GM19463 (cell line): ENCODE data around the gene SRD5A1.
A peak's percentile ranks its signal among the peaks of the same experiment; 100 is the strongest.

Source experiments
- ATAC-seq: cut with Tn5 transposase; IDR thresholded peaks from one replicate; pipeline ENCODE4 v1.9.1; 2021; ENCODE audit warnings: mild to moderate bottlenecking, moderate library complexity; ENCODE audit not compliant: unreplicated experiment

Gene SRD5A1

DNA sequence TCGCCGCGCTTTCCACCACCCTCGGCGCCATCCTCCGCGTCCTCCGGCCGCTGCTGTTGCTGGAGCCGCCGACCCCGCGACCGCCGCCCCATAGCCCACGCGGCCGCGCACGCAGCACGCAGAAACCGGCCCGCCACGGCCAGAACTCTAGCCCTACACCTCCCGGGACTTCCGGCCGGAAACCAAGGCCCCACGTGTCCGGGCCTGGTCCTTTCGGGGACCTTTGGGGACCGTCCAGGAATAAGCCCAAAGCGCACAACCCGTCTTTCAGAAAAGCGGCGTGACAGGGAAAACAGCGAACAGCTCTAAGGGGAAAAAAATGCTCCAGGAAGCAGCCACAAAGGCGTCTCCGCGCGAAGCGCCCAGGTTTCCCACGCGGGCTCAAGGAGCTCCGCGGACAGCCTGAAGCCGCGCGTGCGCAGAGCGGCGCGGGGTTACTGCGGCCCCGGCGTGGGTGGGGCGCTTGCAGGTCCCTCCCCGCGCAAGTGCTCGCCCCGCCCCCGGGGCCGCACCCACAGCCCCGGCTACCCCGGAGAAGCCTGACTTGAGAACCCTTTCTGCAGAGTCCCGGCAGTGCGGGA is at the start of gene SRD5A1, which contains the start of gene NSUN2:
SRD5A1 (plus strand) TSS at position 553 of the 581 bp plus-strand sequence. CDS start 137 bp downstream, outside the sequence.
NSUN2 (minus strand) TSS at position 157 of the 581 bp plus-strand sequence; CDS start at position 92, 65 bp downstream.
- ATAC-seq, result peak; percentile 85

- no peak for ATAC-seq
Measured at GRCh38 chr5:6584101-6584645, 49.1 kb upstream of the SRD5A1 start.

- no peak for ATAC-seq
Measured at GRCh38 chr5:6584727-6585126, 48.5 kb upstream of the SRD5A1 start.

DNA sequence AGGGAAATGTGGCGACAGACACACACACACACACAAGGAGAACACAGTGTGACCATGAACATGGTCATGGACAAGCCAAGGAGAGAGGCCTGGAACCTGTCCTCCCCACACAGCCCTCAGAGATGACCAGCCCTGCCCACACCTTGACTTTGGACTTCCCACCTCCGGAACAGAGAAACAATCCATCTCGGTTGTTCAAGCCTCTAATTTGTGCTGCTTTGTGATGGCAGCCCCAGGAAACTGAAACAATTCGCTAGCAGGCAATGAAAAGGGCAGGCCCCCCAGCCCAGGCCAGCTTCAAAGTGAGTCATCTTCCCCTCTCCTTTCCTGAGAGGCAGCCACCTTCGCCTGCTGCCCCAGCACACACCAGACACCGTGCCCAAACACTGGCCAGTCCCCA is 48.1 kb upstream of the SRD5A1 start:
- ATAC-seq, result no peak

DNA sequence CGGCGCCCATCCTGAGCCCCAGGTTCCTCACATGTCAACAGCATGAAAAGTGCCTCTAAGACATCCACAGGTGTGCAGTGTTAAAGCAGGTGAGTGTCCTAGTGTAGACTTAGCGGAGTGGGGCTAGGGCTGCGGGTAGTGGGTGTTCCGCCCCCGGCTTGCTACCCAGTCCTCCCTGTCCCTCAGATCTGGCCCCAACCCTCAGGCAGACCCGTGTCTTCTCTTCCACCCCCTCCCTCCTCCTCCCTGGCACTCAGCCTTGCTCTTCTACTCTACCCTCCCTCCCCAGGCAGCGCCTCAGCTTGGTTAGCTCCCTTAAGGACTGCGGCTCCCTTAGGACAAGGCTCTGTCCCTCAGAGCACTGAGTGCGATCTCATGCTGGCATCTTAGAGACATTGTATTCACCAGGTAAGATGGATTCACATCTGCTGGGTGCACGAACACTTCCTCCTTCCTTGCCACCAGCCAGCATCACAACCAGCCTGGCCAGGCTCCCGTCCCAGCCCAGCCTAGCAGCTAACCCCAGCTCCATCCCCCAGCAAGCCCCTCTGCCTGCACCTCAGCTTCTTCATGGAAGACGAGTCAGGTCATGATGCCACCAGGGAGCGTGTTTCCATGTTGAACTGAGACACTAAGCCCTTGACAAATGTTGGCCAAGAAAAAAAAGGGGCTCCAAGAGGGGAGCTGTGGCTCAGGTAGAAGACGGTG is 47.1 kb upstream of the SRD5A1 start:
- no peak for ATAC-seq

- no peak for ATAC-seq
Measured at GRCh38 chr5:6586647-6587042, 46.6 kb upstream of the SRD5A1 start.

- ATAC-seq, result no peak
Measured at GRCh38 chr5:6587171-6587570, 46.1 kb upstream of the SRD5A1 start.

DNA sequence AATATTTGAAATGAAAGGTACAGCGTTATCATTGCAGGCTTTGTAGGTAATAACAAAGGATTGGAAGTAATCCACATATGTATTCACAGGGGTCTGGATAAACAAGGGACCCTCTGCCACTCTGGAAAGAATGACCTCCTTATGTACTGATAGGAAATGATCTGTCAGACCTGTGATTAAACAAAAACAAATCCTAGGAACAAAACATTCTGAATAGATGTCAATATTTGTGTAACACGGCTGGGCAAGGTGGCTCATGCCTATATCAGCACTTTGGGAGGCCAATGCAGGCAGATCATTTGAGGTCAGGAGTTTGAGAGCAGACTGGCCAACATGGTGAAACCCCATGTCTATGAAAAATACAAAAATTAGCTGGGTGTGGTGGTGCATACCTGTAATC is 42.7 kb upstream of the SRD5A1 start:
- no peak for ATAC-seq

GRCh38 chr5:6591671-6592288 is 41.5 kb upstream of the SRD5A1 start:
- ATAC-seq, result no peak

- no peak for ATAC-seq
Measured at GRCh38 chr5:6592601-6593000, 40.6 kb upstream of the SRD5A1 start.

DNA sequence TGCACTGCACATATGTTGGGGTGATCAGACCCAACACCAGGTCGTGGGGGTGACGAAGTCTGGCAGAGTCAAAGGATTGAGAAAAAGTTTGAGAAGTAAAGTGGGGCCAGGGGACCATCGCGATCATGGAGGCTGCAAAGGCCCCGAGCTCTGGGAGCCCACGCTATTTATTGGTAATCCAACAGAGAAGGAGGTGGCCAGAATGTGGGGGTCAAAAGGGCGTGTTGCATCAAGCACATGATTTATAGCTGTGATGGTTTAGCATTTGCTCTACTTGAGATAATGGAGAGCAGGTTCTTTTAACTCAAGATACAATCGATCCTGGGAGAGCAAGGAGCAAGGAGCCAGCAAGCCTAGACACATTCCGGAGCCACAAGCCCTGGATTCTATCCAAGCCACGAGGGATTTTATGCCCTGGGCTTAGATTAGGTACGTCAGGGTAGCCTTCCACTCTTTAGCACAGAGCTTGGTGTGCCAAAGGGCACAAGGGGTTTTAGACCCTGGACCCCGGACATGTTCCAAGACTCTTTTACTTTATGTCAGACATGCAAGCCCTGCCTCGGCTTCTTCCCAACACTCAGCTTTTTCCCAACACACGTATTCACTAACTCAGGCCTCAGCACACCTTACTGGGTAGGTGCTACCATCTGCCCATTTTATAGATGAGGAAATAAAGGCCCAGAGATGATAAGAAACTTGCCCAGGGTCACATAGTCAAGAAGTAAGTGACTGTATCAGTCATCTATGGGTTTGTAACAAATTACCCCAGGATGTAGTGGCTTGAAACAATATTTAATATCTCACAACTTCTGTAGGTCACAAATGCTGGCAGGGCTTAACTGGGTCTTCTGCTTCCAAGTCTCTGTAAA is 39.9 kb upstream of the SRD5A1 start:
- ATAC-seq, result no peak

DNA sequence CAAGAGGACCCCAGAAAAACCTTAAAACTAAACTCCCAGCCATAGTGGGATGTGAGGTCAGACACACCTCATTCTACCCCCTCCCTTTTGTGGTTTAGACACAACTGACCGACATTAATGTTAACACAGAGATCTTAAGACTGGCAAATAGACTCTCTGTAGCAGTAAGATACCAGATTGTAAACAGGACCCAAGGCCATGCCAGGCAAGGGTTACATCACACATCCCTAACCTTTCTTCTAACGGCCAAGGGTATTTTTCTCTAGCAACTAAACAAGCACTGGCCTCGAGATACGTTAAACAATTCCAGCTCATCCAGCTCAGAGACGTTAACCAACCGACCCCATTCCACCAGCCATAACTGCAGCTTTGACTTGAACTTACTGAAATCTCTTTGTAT is 39.2 kb upstream of the SRD5A1 start:
- no peak for ATAC-seq

GRCh38 chr5:6595405-6595804 is 37.8 kb upstream of the SRD5A1 start:
- no peak for ATAC-seq

DNA sequence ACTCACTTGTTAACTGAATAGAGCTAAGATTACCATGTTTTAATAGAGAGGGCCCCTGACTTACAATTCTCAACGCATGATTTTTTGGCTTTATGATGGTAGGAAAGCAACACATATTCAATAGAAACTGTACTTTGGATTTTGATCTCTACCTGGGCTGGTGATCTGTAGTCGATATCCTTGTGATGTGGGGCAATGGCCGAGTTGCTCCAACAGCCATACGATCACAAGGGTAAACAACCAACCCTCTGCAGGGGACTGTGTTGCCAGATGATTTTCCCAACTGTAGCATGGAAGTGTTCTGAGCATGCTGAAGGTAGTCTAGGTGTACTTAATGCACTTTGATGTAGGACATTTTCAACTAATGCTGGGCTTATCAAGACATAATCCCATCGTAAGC is 36.9 kb upstream of the SRD5A1 start:
- no peak for ATAC-seq

DNA sequence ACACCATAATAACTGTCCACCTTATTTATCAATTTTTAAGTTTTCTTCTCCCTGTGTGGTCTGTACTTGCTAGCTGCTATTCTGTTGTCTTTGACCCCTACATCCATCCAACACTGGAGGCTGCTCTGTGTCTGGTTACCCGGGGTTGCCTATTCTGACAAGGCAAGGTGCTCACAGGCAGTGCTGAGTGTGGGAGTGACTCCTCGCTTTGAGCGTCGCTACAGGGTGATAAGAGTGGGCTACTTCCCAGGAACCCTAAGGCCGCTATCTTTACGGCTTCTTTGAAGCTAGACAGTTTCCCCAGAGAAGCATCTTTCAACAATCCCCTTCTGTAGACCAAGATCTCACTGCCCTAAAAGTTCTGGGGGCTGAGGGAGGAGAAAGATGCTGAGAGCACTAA is 35.7 kb upstream of the SRD5A1 start:
- ATAC-seq, result no peak

DNA sequence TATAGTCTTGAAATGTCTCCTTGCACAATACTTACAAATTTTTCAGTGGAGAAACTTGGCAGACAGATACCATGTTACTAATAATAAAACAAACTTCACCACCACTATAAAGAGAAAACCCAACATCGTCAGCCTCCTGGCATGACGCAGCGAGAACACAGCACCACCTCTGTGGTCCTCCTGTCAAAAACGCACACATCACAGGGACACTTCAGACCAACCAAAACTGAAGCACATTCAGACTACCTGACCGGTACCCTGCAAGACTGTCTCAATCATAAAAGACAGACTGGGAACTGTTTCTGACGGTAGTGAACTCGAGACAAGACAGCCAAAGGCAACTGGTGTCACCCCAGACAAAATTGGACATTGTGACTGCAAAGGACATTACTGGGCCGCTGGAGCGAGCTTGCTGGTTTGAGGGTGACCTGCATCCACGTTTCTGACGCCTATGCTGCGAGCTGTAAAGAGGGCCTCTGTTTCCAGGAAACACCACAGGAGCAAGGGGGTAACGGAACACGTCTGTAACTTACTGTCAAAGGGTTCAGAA is 34.8 kb upstream of the SRD5A1 start:
- ATAC-seq, result no peak

- ATAC-seq, result no peak
Measured at GRCh38 chr5:6599739-6600138, 33.5 kb upstream of the SRD5A1 start.

DNA sequence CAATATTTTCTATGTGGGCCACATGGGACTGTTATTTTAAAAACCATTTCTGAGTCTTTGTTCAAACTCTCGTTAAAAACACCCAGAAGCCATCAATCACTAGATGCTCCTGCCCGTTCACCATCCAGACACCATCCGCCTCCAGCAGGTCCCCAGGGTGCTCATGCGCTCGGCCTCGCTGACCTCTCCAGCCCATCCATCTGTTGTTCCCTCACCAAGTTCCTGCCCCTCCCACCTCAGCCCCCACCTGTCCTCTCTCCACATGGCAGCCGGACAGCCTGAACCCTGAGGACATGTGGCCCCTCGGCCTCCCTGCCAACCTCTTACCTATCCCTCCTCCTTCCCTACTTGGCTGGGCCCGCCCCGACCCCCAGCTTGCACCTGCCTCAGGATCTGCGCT is 32.0 kb upstream of the SRD5A1 start:
- no peak for ATAC-seq

DNA sequence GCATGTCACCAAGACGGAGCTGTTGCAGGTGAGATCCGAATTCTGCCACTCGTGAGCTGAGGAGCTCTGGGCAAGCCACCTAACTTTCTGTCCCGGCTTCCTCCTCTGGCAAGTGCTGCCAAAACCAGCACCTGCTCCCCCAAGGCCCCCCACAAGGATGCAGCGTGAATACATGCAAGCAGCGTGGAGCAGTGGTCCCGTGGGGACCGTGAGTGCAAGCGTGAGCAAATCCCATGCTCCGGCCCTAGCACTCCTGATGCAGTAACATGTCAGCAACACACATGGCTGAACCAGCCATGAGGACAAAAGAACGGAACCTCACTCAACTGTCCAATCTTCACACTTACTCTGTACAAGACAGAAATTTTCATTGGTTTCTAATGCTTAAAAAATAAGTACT is 31.4 kb upstream of the SRD5A1 start:
- no peak for ATAC-seq

DNA sequence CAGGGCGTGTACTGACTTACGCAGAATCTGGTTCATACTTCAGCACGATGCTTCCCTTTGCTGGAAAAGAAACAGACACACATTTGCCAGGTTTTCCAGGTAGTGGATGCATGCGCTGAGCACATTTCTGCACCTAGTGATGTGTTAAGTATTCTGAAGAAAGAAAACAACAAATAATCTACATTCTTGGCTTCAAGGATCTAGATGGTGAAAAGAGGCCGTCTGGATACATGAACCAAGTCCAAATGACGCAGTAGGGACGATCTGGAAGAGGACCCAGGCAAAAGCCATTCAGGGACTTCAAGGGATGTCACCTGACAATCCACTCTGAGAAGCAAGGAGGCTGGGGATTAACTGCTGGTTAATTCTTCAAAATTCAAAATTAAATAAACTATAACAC is 30.8 kb upstream of the SRD5A1 start:
- no peak for ATAC-seq

DNA sequence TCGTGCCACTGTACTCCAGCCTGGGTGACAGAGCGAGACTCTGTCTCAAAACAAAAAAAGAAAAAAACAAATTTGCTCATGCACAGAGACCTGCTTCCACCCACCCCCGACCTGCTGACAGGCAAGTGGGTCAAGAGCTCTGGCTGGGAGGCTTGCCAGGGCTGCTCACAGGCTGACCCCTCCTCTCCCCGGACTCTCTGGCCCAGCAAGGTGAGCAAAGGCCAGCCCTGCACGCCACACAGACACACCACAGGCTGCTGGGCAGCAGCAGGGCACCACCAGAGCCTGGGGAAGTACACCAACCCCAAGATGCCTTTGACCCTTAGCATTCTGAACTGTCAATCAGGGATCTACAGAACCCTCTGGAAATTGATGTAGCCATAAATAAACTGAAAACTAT is 29.6 kb upstream of the SRD5A1 start:
- no peak for ATAC-seq
